ENCODE measurements around the gene ACADS.

DNA sequence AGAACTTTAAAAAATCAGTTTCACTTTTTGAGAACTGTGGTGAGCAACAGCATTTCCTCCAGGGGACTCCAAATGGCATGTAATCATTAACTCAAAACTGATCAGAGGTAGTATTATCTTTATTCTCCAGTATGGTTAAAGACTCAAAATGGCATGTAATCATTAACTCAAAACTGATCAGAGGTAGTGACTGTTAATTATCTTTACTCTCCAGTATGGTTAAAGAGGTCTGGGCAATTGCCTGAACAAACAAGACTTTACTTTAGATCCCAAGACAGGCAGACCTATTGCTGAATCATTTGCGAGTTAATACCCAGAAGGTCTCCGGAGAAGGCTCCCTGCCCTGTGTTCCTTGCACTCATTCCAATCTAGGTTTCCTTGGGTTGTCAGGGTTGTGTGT, 6.6 kb upstream of the ACADS start:
- TF ChIP-seq, protein P1, sequence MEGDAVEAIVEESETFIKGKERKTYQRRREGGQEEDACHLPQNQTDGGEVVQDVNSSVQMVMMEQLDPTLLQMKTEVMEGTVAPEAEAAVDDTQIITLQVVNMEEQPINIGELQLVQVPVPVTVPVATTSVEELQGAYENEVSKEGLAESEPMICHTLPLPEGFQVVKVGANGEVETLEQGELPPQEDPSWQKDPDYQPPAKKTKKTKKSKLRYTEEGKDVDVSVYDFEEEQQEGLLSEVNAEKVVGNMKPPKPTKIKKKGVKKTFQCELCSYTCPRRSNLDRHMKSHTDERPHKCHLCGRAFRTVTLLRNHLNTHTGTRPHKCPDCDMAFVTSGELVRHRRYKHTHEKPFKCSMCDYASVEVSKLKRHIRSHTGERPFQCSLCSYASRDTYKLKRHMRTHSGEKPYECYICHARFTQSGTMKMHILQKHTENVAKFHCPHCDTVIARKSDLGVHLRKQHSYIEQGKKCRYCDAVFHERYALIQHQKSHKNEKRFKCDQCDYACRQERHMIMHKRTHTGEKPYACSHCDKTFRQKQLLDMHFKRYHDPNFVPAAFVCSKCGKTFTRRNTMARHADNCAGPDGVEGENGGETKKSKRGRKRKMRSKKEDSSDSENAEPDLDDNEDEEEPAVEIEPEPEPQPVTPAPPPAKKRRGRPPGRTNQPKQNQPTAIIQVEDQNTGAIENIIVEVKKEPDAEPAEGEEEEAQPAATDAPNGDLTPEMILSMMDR (IDR thresholded peaks at IDR 0.05; ENCODE audit: control extremely low read depth in 1 of 3, insufficient read depth in 1 of 3, low read depth in 1 of 3, low read length in 3 of 3), result no peak
- TF ChIP-seq MAFK (IDR thresholded peaks at IDR 0.05; ENCODE audit: low read depth, low read length) (no peak), EZH2 (IDR thresholded peaks at IDR 0.05; ENCODE audit: low read depth, low read length, severe bottlenecking) (no peak), RAD21 (IDR thresholded peaks at IDR 0.05 in 1 of 2, conservative IDR thresholded peaks at IDR 0.05 in 1 of 2; ENCODE audit: low read depth in 2 of 2, low read length in 2 of 2) (no peak), JUND (IDR thresholded peaks at IDR 0.05; ENCODE audit: low read length) (no peak), HDAC2 (IDR thresholded peaks at IDR 0.05; ENCODE audit: borderline replicate concordance in 1 of 2, low read depth in 2 of 2, low read length in 2 of 2) (no peak), CREB1 (IDR thresholded peaks at IDR 0.05) (no peak), POLR2AphosphoS5 (IDR thresholded peaks at IDR 0.05; ENCODE audit: low read depth, low read length) (no peak)
